GM12874 (cell line): ENCODE data around the gene PHF21B.

Experiments
- CTCF ChIP-seq: IDR thresholded peaks from 2 replicates; pipeline ENCODE4 v1.5.1; 2011; ENCODE audit warnings: low read depth, mild to moderate bottlenecking, control low read depth, low read length, moderate library complexity; ENCODE audit not compliant: insufficient read depth

PHF21B gene

GRCh38 chr22:44878483-44879300 is 131.1 kb downstream of the PHF21B start:
- TF ChIP-seq CTCF, result no peak

- TF ChIP-seq CTCF, result no peak
Measured at GRCh38 chr22:44876921-44877320, 132.9 kb downstream of the PHF21B start.

GRCh38 chr22:44871782-44872181 is 138.0 kb downstream of the PHF21B start:
- TF ChIP-seq CTCF, result no peak

GRCh38 chr22:44870021-44870420 is 139.8 kb downstream of the PHF21B start:
- no peak for TF ChIP-seq CTCF

- no peak for TF ChIP-seq CTCF
Measured at GRCh38 chr22:44869196-44869595, 140.6 kb downstream of the PHF21B start.

- TF ChIP-seq CTCF, result no peak
Measured at GRCh38 chr22:44865193-44866057, 144.4 kb downstream of the PHF21B start.

GRCh38 chr22:44862981-44863860 is 146.6 kb downstream of the PHF21B start:
- TF ChIP-seq CTCF, result no peak
